Left hindlimb (tissue), 1 donor: ENCODE measurements around the gene CES3.
"Not testable (repeated sequence)": the region's sequence is repeated elsewhere in the genome, so short reads cannot be mapped to it uniquely, and the experiment has no call there.

ENCODE experiments used
- DNase-seq: peaks from one replicate; pipeline ENCODE4 v3.0.0-alpha.2; 2018

Gene CES3

GRCh38 chr16:66974156-66974931 is 13.3 kb downstream of the CES3 start:
- DNase-seq: not testable (repeated sequence)

- not testable (repeated sequence) for DNase-seq
Measured at GRCh38 chr16:66974932-66975246, 13.8 kb downstream of the CES3 start.

- DNase-seq: no peak
Measured at GRCh38 chr16:66975302-66975893, 14.3 kb downstream of the CES3 start.

GRCh38 chr16:66976746-66977145 is 15.7 kb downstream of the CES3 start:
- no peak for DNase-seq

- DNase-seq: peak; percentile 83
Measured at GRCh38 chr16:66977341-66978113, 16.5 kb downstream of the CES3 start.

- DNase-seq: peak; percentile 53
Measured at GRCh38 chr16:66979011-66979717, 18.1 kb downstream of the CES3 start.

GRCh38 chr16:66983033-66983432 is 22.0 kb downstream of the CES3 start:
- no peak for DNase-seq

GRCh38 chr16:66984892-66985311 is 23.8 kb downstream of the CES3 start:
- no peak for DNase-seq

- no peak for DNase-seq
Measured at GRCh38 chr16:66986559-66986958, 25.5 kb downstream of the CES3 start.

GRCh38 chr16:66988197-66988788 is 27.2 kb downstream of the CES3 start, which contains the start of gene CES4A:
TSS of gene CES4A (plus strand) at chr16:66988589. CDS start at chr16:66988773, 184 bp downstream.
- DNase-seq: peak; percentile 61

- no peak for DNase-seq
Measured at GRCh38 chr16:66991545-66992077, 30.5 kb downstream of the CES3 start.

GRCh38 chr16:66993558-66993957 is 32.5 kb downstream of the CES3 start:
- not testable (repeated sequence) for DNase-seq

GRCh38 chr16:66996324-66996982 is 35.4 kb downstream of the CES3 start:
- no peak for DNase-seq

- DNase-seq: no peak
Measured at GRCh38 chr16:66996983-66997358, 35.9 kb downstream of the CES3 start.

- peak; percentile 77 for DNase-seq
Measured at GRCh38 chr16:67000384-67001351, 39.6 kb downstream of the CES3 start.

- no peak for DNase-seq
Measured at GRCh38 chr16:67001726-67002125, 40.7 kb downstream of the CES3 start.

GRCh38 chr16:67006930-67007658 is 46.0 kb downstream of the CES3 start:
- no peak for DNase-seq

- no peak for DNase-seq
Measured at GRCh38 chr16:67009158-67009557, 48.1 kb downstream of the CES3 start.

- DNase-seq: no peak
Measured at GRCh38 chr16:67011274-67011673, 50.2 kb downstream of the CES3 start.
